AG04450 (cell line): ENCODE data around the gene KRT86. TPM values are rescaled to one million over a fixed set of nuclear protein-coding genes. Genes with fewer than 3 reads are reported as not detected.

ENCODE experiments used
- CTCF ChIA-PET: fragments of 300-600, 350-600 bp; formaldehyde crosslinking; extraction: SDS; loops from one replicate; lab custom pipeline; 2022; ENCODE audit warnings: antibody characterized with exemption, inconsistent platforms; lab: Charles Lee
- POLR2A ChIA-PET: fragments of 350-600 bp; formaldehyde crosslinking; extraction: SDS; loops from one replicate; lab custom pipeline; 2021; ENCODE audit warnings: antibody characterized with exemption, inconsistent platforms; lab: Yijun Ruan, JAX
- DNase-seq: peaks from one replicate; pipeline ENCODE4 v3.0.0-alpha.2; 2011; ENCODE audit warnings: low read depth, low spot score
- H3K27ac ChIP-seq: one replicate; pipeline ENCODE4 v1.5.1; 2012; ENCODE audit warnings: low read depth, low read length, control low read depth
- H3K27me3 ChIP-seq: one replicate; pipeline ENCODE4 v1.6.0; 2012; ENCODE audit warnings: low read length; ENCODE audit not compliant: control insufficient read depth, insufficient read depth
- H3K4me3 ChIP-seq: 2 replicates; pipeline ENCODE4 v1.5.1; 2011; ENCODE audit warnings: mild to moderate bottlenecking, low read depth, low read length, control low read depth
- H3K9me3 ChIP-seq: 2 replicates; pipeline ENCODE4 v1.5.1; 2012; ENCODE audit warnings: low read length; ENCODE audit not compliant: control insufficient read depth, insufficient read depth
- CTCF ChIP-seq: IDR thresholded peaks from 2 replicates; pipeline ENCODE4 v1.5.1; 2011; ENCODE audit warnings: low read depth, low read length, control low read depth, inconsistent platforms
- polyA plus RNA-seq: library from polyadenylated mRNA; depleted of rRNA; stranded (reverse); fragments of >200 nt; gene quantifications from 2 replicates; pipeline ENCODE4 v1.2.3, GENCODE V29; 2011

The KRT86 gene
- polyA plus RNA-seq, 1 experiment: 0.04 TPM

GRCh38 chr12:52346593-52346992, 72.1 kb downstream of the KRT86 start:
- ChIA-PET POLR2A (no interaction called here), CTCF (interaction anchor here (0.6 to 1.2 kb wide), 2 partner anchors 9 to 19 kb away, joined by 3 to 4 read pairs; no protein-coding TSS in a partner anchor)
- Histone ChIP-seq H3K9me3 (peaks cover 8% of the 10 kb centered on the region), H3K27ac (no peak overlapping the region), H3K27me3 (peaks cover 38% of the 10 kb centered on the region), H3K4me3 (no peak overlapping the region)
- DNase-seq: no peak
- TF ChIP-seq CTCF: no peak

GRCh38 chr12:52347016-52347415, 72.6 kb downstream of the KRT86 start:
- peaks cover 8% of the 10 kb centered on the region for H3K9me3 ChIP-seq
- POLR2A ChIA-PET: no interaction called here
- peaks cover 41% of the 10 kb centered on the region for H3K27me3 ChIP-seq
- CTCF ChIA-PET: interaction anchor here (1.2 kb wide), 1 partner anchor 9 kb away, joined by 3 read pairs; no protein-coding TSS in a partner anchor
- H3K27ac ChIP-seq: no peak overlapping the region
- DNase-seq: no peak
- no peak for TF ChIP-seq CTCF
- no peak overlapping the region for H3K4me3 ChIP-seq

GRCh38 chr12:52347551-52348510, 73.4 kb downstream of the KRT86 start:
- H3K4me3 ChIP-seq: no peak overlapping the region
- POLR2A ChIA-PET: no interaction called here
- H3K27ac ChIP-seq: no peak overlapping the region
- TF ChIP-seq CTCF: no peak
- CTCF ChIA-PET: interaction anchor here (0.5 to 1.2 kb wide), 2 partner anchors 10 to 323 kb away, joined by 3 to 4 read pairs; no protein-coding TSS in a partner anchor
- DNase-seq: no peak
- H3K27me3 ChIP-seq: peaks cover 36% of the 10 kb centered on the region
- H3K9me3 ChIP-seq: peaks cover 8% of the 10 kb centered on the region

GRCh38 chr12:52349196-52349595, 74.8 kb downstream of the KRT86 start:
- no peak for TF ChIP-seq CTCF
- Histone ChIP-seq H3K9me3 (peaks cover under 1% of the 10 kb centered on the region; the same call in 1 of the 2 replicates), H3K27me3 (peaks cover 30% of the 10 kb centered on the region), H3K4me3 (no peak overlapping the region), H3K27ac (no peak overlapping the region)
- DNase-seq: no peak
- CTCF ChIA-PET: interaction anchor here (0.7 kb wide), 2 partner anchors 10 to 41 kb away, joined by 3 read pairs; no protein-coding TSS in a partner anchor
- POLR2A ChIA-PET: no interaction called here
